NB4 (cell line): Measurements from ENCODE around the gene ZNF627.
A peak's percentile ranks its signal among the peaks of the same experiment; 100 is the strongest.

Experiments used
- DNase-seq: peaks from one replicate; pipeline ENCODE4 v3.0.0; 2010; ENCODE audit warnings: low read depth
- H3K4me3 ChIP-seq: one replicate; pipeline ENCODE4 v1.5.1; 2011; ENCODE audit warnings: mild to moderate bottlenecking, low read depth, low read length, moderate library complexity
- MYC ChIP-seq: IDR thresholded peaks from 2 replicates; pipeline ENCODE4 v1.6.1; 2011; ENCODE audit warnings: low read depth, low read length
- POLR2A ChIP-seq: IDR thresholded peaks from 2 replicates; pipeline ENCODE4 v1.6.1; 2011; ENCODE audit warnings: mild to moderate bottlenecking; ENCODE audit not compliant: insufficient read length; ENCODE audit errors: extremely low read depth
- TF ChIP-seq, protein P1 (sequence below): IDR thresholded peaks from one replicate; pipeline ENCODE4 v1.5.1; 2012; ENCODE audit warnings: low read depth, low read length
- TF ChIP-seq, protein P2 (sequence below): IDR thresholded peaks from 2 replicates; pipeline ENCODE4 v1.6.1; 2011; ENCODE audit warnings: low read depth, low read length

Gene ZNF627

DNA sequence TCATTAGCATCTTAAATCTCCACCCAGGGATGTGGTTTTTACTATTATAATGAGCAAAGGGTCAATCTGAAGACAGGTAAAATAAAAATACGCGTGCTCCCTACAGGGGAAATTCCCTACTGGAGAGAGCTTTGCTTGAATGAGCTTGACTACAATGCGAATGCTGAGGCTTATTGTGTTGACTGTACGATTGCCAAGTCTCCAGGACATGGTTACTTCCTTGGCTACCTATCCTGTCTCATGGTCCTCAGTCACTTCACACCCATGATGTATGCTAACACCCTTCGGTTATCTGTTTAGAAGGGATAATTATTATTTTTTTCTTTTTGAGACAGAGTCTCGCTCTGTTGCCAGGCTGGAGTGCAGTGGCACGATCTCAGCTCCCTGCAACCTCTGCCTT is 61.7 kb downstream of the ZNF627 start:
- DNase-seq = no peak
- H3K4me3 ChIP-seq = no peak overlapping the region
- TF ChIP-seq, protein P1, sequence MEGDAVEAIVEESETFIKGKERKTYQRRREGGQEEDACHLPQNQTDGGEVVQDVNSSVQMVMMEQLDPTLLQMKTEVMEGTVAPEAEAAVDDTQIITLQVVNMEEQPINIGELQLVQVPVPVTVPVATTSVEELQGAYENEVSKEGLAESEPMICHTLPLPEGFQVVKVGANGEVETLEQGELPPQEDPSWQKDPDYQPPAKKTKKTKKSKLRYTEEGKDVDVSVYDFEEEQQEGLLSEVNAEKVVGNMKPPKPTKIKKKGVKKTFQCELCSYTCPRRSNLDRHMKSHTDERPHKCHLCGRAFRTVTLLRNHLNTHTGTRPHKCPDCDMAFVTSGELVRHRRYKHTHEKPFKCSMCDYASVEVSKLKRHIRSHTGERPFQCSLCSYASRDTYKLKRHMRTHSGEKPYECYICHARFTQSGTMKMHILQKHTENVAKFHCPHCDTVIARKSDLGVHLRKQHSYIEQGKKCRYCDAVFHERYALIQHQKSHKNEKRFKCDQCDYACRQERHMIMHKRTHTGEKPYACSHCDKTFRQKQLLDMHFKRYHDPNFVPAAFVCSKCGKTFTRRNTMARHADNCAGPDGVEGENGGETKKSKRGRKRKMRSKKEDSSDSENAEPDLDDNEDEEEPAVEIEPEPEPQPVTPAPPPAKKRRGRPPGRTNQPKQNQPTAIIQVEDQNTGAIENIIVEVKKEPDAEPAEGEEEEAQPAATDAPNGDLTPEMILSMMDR = no peak
- TF ChIP-seq, protein P2, sequence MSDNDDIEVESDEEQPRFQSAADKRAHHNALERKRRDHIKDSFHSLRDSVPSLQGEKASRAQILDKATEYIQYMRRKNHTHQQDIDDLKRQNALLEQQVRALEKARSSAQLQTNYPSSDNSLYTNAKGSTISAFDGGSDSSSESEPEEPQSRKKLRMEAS = no peak

DNA sequence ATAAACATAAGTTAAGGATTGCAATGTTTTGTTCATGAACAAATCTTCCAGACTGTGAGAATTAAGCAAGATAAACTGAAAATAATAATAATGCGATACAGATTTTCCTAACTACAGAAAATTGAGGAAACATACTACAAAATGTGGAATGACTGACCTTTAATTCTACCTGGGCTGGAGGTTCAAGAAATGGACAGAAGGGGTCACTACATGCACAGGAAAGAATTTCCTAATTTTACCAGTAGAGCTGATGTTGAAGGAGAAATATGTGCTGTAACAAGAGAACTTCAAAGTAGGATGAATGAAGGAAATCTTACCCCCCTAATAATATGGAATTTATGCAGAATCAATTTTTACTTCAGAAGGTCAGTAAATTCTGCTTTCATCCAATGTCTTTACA is 62.3 kb downstream of the ZNF627 start:
- H3K4me3 ChIP-seq = no peak overlapping the region
- no peak for TF ChIP-seq MYC
- TF ChIP-seq POLR2A = no peak
- TF ChIP-seq, protein P2 = no peak
- TF ChIP-seq, protein P1 = peak; percentile 31
- peak; percentile 34 for DNase-seq

DNA sequence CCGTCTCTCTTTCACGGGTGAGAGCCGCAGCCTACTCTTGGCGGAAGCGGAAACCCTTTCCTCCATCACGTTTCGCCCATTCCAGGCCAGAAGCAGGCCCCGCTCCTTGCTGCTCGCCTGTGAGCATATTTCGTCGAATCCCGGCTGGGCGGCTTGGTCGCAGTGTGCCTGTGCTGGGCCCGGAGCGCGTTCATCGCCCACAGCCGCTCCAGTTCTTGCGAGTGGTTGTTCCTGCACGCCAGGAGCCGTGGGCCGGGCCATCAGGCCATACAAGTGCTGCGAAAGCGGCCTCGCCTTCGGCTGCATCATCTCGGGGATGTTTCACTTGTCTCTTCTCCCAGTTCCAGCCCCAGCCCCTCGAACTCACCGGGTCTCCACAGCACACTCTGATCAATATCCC is 65.0 kb downstream of the ZNF627 start:
- TF ChIP-seq MYC (no peak), POLR2A (no peak)
- TF ChIP-seq, protein P1 = no peak
- TF ChIP-seq, protein P2 = no peak
- DNase-seq = no peak
- no peak overlapping the region for H3K4me3 ChIP-seq

DNA sequence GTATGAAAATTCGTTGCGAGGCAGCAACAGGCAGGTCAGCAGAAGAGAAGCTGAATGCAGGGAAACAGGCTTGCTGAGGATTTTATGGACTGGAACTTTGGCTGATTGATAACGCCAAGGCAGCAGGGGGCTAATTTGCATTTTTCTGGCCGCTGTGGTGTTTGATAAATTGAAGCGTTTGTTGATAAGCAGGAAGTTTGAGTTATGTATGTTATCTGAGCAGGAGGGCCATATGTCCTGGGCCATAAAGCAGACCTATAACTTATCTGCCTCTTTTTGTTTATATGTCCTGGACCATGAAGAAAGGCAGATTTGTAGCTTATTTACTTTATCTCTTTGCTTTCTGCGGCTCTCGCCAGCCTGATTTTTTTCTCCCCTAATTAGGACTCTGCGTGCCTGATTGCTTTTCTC is 65.9 kb downstream of the ZNF627 start:
- no peak for DNase-seq
- no peak for TF ChIP-seq MYC
- TF ChIP-seq, protein P2 = no peak
- TF ChIP-seq, protein P1 = no peak
- TF ChIP-seq POLR2A = no peak
- no peak overlapping the region for H3K4me3 ChIP-seq
